ENCODE data around the gene P2RX3. TPM values are rescaled to one million over a fixed set of nuclear protein-coding genes. Genes with fewer than 3 reads are reported as not detected.
"Not testable (repeated sequence)": the region's sequence is repeated elsewhere in the genome, so short reads cannot be mapped to it uniquely, and the experiment has no call there.

The P2RX3 gene
- not detected for total RNA-seq

DNA sequence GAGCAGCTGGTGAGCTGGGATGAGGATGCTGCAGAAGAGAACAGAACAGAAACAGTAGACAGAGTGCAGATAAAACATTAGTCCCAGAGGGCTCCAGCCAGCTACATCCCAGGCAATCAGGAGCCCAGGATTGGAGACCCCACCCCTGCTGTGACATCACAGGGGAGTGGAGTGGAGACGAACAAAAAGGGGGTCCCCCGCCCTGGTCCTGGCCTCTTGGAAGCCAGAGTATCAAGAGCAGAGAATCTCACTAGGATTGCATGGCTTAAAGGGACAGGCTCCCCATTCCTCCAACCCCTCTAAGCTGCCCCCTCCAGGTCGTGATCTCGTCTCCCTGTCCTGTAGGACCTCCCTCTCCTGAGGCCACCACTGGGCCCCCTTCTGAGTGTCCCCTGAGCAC is at the start of gene P2RX3:
P2RX3 (plus strand) TSS at position 211 of the 400 bp plus-strand sequence. CDS start 199 bp downstream, outside the sequence.
- TF ChIP-seq, protein P1, sequence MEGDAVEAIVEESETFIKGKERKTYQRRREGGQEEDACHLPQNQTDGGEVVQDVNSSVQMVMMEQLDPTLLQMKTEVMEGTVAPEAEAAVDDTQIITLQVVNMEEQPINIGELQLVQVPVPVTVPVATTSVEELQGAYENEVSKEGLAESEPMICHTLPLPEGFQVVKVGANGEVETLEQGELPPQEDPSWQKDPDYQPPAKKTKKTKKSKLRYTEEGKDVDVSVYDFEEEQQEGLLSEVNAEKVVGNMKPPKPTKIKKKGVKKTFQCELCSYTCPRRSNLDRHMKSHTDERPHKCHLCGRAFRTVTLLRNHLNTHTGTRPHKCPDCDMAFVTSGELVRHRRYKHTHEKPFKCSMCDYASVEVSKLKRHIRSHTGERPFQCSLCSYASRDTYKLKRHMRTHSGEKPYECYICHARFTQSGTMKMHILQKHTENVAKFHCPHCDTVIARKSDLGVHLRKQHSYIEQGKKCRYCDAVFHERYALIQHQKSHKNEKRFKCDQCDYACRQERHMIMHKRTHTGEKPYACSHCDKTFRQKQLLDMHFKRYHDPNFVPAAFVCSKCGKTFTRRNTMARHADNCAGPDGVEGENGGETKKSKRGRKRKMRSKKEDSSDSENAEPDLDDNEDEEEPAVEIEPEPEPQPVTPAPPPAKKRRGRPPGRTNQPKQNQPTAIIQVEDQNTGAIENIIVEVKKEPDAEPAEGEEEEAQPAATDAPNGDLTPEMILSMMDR (IDR thresholded peaks at IDR 0.05 in 4 of 5, conservative IDR thresholded peaks at IDR 0.05 in 1 of 5): no peak
- TF ChIP-seq POLR2A (IDR thresholded peaks at IDR 0.05): no peak
- H3K4me3 ChIP-seq: no peak within 1 kb of the TSS
- peaks cover 16 to 18% of the 10 kb centered on the region in 2 donors for H3K4me1 ChIP-seq
- intact Hi-C loops (cut with DNase I; ENCODE audit: low total_unique reads) (no loop called here), in situ Hi-C loops (cut with MboI; ENCODE audit: low sequenced_read_pairs in 4 of 4) (loop anchor here in 3 of 4 donors (25.0 kb wide), 4 partner anchors 101 to 424 kb away; partner anchors contain the start of genes APLNR (in 1 of the 3), BTBD18 (in 1 of the 3), CTNND1 (in 1 of the 3) and YPEL4 (in 1 of the 3))
- no peak within 1 kb of the TSS for H3K27ac ChIP-seq
- ATAC-seq: no peak
- no peaks in the 10 kb centered on the region for H3K9me3 ChIP-seq
- peaks cover 0 to 3% of the 10 kb centered on the region in 2 donors for H3K36me3 ChIP-seq
- H3K27me3 ChIP-seq: no peaks in the 10 kb centered on the region
- no peak for DNase-seq

DNA sequence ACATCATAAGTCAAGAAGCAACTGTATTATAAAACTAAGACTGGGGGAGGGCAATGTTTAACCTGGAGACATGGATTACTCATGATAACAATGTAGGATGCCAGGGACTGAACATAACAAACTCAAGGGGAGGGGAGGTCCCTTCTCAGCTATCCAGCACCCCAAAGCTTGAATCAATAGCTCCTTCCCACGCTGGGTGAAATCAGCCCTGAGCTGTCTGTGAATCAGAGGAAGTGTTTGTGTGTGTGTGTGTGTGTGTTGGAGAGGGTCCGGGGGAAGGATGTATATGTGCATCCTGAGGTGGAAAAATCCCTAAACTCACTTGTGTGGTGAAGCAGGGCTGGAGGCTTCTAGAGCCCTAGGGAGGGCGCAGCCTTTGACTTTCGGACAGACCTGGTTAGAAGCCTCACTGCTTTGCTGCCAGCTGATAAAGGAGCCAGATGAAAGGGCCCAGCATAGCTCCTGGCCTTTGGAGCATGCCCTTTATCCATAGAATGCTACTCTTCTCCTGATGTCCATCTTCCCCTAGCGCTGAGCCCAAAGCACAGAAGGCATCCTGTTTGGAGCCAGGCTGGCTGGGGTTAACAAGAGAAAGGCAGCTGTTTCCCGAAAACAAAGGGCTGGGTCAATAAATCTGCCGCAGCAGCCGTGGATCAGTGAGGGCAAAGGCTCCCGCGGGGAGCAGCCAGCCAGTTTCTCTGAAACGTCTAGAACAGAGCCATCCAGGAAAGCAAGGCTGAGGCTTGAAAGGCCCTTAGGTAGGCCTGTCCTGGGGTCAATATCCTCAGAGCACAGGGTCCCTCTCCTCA is 49.2 kb upstream of the P2RX3 start:
- Histone ChIP-seq H3K27ac (no peak overlapping the region), H3K9me3 (no peaks in the 10 kb centered on the region), H3K4me1 (peaks cover 0 to 5% of the 10 kb centered on the region in 2 donors), H3K27me3 (no peaks in the 10 kb centered on the region), H3K36me3 (no peaks in the 10 kb centered on the region), H3K4me3 (no peak overlapping the region)
- ATAC-seq (no peak), DNase-seq (no peak)
- TF ChIP-seq, protein P1 (IDR thresholded peaks at IDR 0.05 in 4 of 5, conservative IDR thresholded peaks at IDR 0.05 in 1 of 5): no peak
- no peak for TF ChIP-seq POLR2A (IDR thresholded peaks at IDR 0.05)
- intact Hi-C loops (cut with DNase I; ENCODE audit: low total_unique reads): no loop called here
- in situ Hi-C loops (cut with MboI; ENCODE audit: low sequenced_read_pairs in 4 of 4): no loop called here

DNA sequence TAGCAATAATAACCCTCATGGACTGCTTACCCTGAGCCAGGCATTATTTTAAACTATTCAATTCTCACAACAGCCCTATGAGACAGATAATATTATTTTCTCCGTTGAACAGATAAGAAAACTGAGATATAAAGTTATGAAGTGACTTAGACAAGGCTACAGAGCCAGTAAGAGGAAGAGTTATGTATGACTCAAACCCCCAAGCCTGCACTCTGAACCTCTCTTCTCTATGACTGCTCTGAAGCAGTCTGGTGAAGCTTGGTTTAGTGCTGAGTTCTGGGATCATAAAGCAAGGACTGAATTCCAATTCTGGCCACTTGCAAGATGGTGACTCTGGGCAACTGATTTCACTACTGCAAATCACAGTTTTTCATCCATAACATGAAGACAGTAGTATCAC is 47.9 kb upstream of the P2RX3 start:
- intact Hi-C loops (cut with DNase I; ENCODE audit: low total_unique reads): no loop called here
- TF ChIP-seq, protein P1 (IDR thresholded peaks at IDR 0.05 in 4 of 5, conservative IDR thresholded peaks at IDR 0.05 in 1 of 5): no peak
- TF ChIP-seq POLR2A (IDR thresholded peaks at IDR 0.05): no peak
- Histone ChIP-seq H3K36me3 (no peaks in the 10 kb centered on the region), H3K27ac (no peak overlapping the region), H3K4me1 (peaks cover 0 to 10% of the 10 kb centered on the region in 2 donors), H3K9me3 (no peaks in the 10 kb centered on the region), H3K4me3 (no peak overlapping the region), H3K27me3 (no peaks in the 10 kb centered on the region)
- ATAC-seq (no peak), DNase-seq (no peak)
- in situ Hi-C loops (cut with MboI; ENCODE audit: low sequenced_read_pairs in 4 of 4): no loop called here

DNA sequence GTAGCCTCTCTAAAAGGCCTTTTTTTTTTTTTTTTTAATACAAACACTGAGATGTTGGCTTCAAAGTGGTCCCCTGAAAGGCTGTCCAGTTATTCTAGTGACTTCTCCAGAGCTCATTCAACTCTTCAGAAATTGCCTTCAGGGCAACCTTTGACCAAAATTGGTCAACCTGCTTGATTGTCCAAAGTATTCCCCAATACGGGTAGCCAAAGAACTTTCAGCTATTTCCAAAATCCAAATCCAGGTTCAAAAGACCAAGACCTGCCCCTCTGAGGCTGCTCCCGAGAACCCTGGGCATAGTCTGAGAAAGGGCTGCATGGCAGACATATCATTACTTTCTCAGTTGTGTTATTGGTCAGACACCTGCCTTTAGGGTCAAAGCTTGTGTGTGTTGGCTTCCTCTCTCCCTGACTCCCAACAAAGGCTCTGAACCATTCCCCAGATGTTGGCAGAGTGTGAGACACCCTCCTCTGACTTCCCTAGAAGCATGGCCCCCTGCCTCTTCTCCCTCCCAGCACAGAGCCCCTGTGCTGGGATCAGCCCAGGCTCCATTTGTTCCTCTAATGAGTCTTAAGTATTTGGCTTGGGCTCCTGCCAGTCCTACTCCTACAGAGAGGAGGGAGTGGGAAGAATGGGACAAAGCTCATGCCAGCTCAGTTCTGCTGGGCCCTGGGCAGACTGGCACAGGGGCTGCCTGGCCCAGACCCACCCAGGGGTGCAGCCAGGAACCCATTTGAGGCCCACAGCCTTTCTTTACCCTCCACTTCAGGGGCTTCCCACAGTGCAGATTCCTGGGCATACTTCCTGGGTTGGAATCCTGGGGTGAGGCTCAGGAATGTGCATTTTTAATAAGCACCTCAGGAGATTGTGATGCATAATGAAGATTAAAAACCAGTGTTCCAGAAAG is 43.7 kb upstream of the P2RX3 start:
- DNase-seq (no peak), ATAC-seq (no peak)
- in situ Hi-C loops (cut with MboI; ENCODE audit: low sequenced_read_pairs in 4 of 4) (no loop called here), intact Hi-C loops (cut with DNase I; ENCODE audit: low total_unique reads) (no loop called here)
- Histone ChIP-seq H3K27me3 (no peaks in the 10 kb centered on the region), H3K4me1 (peaks cover 0 to 10% of the 10 kb centered on the region in 2 donors), H3K36me3 (peaks cover 1 to 21% of the 10 kb centered on the region in 2 donors), H3K27ac (peak overlapping the region in 1 of 4 donors; percentile 12), H3K4me3 (no peak overlapping the region), H3K9me3 (peaks cover 0 to 4% (median 3%) of the 10 kb centered on the region in 3 donors)
- TF ChIP-seq POLR2A (IDR thresholded peaks at IDR 0.05): no peak
- TF ChIP-seq, protein P1 (IDR thresholded peaks at IDR 0.05 in 4 of 5, conservative IDR thresholded peaks at IDR 0.05 in 1 of 5): no peak

DNA sequence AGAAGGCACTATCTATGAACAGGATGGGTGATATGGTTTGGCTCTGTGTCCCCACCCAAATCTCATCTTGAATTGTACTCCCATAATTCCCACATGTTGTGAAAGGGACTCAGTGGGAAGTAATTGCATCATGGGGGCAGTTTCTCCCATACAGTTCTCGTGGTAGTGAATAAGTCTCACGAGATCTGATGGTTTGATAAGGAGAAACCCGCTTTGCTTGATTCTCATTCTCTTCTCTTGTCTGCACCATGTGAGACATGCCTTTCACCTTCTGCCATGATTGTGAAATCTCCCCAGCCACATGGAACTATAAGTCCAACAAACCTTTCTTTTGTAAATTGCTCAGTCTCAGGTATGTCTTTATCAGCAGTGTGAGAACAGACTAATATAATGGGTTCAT is 41.9 kb upstream of the P2RX3 start:
- ATAC-seq; H3K4me3 ChIP-seq; H3K27me3 ChIP-seq; intact Hi-C loops (cut with DNase I; ENCODE audit: low total_unique reads); H3K27ac ChIP-seq; H3K4me1 ChIP-seq; DNase-seq; in situ Hi-C loops (cut with MboI; ENCODE audit: low sequenced_read_pairs in 4 of 4); H3K9me3 ChIP-seq: not testable (repeated sequence)
- peaks cover 15 to 38% of the 10 kb centered on the region in 2 donors for H3K36me3 ChIP-seq

All from gastrocnemius medialis (tissue), 4 donors.